RWPE1 (cell line): ENCODE data around the gene NEB.

Experiments used
- CTCF ChIA-PET: fragments of 350-600 bp; sonication (Branson Sonifier 250); formaldehyde crosslinking; extraction: SDS; loops from one replicate; lab custom pipeline; 2021; lab: Yijun Ruan, JAX
- POLR2A ChIA-PET: fragments of 400-600 bp; formaldehyde crosslinking; extraction: SDS; loops from one replicate; lab custom pipeline; 2020; ENCODE audit warnings: antibody characterized with exemption; ENCODE audit not compliant: low non-redundant PET; lab: Yijun Ruan, JAX
- DNase-seq: peaks from one replicate; pipeline ENCODE4 v3.0.0; 2012; ENCODE audit warnings: low spot score
- H3K27ac ChIP-seq: fragments of 450-650 bp; 2 replicates; pipeline ENCODE4 v1.5.1; 2017
- TF ChIP-seq, protein P1 (sequence below): fragments of 450-650 bp; conservative IDR thresholded peaks from 2 replicates; pipeline ENCODE4 v1.5.1; 2017; ENCODE audit warnings: low read depth, mild to moderate bottlenecking

The NEB gene

DNA sequence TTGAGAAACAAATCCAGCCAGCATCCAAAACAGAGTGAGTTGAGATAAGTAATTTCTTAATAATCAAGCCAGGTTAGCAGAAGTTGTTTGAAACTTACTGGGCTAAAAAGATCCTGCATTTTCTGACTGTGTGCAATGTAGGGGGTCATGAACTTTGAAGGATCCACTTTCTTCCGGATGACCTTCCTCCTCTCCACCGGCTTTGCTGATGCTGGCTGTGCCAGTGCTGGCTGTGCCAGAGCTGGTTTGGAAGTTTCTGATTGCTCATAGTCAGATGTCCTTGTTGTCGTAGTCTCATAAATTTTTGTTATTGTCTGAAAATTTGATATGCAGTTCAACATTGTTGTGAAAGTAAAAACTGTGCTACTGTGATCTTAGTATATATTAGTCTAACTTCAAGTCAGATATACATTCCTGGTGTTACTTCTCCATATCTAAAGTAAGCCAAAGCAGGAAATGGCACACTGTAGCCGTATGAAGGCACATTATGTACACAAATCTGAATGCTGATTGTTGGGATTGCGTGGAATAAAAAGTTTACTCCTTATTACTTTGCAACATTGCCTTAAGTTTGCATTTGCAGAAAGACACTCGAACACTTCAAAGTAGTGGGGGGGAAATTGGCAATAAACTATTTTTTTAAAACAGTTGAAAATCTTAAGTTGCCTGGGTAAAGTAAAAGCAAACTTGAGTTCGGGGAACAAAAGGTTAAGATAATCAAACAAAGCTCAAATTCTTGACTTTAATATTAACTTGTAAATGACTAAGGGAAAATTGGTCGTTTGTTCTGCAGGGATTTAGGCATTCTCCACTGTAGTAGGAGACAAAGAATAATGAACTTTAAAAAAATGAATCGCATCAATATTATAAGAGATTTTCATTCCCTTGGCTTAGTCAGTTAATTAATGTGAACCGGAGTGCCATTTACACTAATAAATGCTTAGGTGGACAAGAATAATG, 6.4 kb downstream of the NEB start:
- CTCF ChIA-PET: interaction anchor here (0.6 kb wide), 1 partner anchor 284 kb away, joined by 7 read pairs; no protein-coding TSS in a partner anchor
- TF ChIP-seq, protein P1, sequence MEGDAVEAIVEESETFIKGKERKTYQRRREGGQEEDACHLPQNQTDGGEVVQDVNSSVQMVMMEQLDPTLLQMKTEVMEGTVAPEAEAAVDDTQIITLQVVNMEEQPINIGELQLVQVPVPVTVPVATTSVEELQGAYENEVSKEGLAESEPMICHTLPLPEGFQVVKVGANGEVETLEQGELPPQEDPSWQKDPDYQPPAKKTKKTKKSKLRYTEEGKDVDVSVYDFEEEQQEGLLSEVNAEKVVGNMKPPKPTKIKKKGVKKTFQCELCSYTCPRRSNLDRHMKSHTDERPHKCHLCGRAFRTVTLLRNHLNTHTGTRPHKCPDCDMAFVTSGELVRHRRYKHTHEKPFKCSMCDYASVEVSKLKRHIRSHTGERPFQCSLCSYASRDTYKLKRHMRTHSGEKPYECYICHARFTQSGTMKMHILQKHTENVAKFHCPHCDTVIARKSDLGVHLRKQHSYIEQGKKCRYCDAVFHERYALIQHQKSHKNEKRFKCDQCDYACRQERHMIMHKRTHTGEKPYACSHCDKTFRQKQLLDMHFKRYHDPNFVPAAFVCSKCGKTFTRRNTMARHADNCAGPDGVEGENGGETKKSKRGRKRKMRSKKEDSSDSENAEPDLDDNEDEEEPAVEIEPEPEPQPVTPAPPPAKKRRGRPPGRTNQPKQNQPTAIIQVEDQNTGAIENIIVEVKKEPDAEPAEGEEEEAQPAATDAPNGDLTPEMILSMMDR: no peak
- POLR2A ChIA-PET: no interaction called here
- no peak for DNase-seq
- H3K27ac ChIP-seq: no peak overlapping the region

DNA sequence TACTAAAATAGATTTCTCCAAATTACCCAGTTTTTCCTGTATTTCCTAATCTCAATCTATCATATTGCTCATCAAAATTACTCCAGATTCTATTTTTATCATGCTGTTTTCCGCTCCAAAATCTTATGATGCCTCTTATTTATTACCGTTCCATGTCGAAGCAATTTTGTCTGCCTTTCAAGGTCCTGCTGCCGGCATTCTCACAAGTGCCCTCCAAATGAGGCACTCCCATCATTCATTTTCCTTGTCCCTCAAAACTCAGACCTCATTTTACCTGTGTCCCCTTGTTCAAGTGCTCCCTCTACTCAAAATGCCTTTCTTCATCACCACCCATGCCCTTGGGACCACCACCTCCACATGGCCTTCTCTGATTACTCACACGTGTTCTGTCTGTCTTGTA, 13.1 kb downstream of the NEB start:
- no peak for DNase-seq
- POLR2A ChIA-PET: no interaction called here
- CTCF ChIA-PET: no interaction called here
- TF ChIP-seq, protein P1: no peak
- H3K27ac ChIP-seq: no peak overlapping the region

DNA sequence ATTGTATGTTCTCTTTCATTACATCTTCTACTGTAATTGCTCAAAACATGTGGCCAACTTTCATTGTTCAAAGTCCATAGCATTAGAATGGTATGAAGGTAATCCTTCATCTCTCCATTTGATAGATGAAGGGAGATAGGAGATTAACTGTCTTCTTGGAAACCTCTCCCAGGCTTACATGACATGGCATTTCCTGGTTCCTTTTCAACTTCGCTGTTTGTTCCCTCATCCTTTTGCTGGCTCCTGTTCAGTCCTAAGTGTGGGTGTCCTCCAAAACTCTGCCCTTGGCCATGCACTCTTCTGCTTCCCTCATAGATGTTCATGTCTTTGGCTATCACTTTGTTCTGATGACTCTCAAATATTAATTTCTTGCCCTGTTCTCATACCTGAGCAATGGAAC, 13.8 kb downstream of the NEB start:
- no peak for DNase-seq
- CTCF ChIA-PET: no interaction called here
- H3K27ac ChIP-seq: no peak overlapping the region
- TF ChIP-seq, protein P1: no peak
- POLR2A ChIA-PET: no interaction called here

DNA sequence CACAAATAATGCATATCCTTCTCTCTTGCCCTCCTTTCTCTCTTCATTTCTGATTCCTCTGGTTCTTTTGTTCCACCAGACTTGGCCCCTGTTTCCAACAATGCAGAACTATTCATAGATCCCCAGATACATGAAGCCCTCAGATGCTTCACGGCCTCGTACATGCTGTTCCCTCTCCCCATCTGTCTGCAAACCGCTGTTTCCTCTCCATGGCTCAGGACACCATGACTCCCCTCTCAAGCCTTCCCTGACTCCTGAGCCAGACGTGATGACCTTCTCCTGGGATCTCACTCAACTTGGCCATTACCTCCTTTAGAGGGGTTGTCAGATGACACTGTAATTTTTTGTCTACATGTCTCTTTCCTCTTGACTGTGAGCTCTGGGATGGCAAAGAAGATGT, 15.5 kb downstream of the NEB start:
- no peak for DNase-seq
- H3K27ac ChIP-seq: no peak overlapping the region
- POLR2A ChIA-PET: no interaction called here
- TF ChIP-seq, protein P1: no peak
- CTCF ChIA-PET: no interaction called here

DNA sequence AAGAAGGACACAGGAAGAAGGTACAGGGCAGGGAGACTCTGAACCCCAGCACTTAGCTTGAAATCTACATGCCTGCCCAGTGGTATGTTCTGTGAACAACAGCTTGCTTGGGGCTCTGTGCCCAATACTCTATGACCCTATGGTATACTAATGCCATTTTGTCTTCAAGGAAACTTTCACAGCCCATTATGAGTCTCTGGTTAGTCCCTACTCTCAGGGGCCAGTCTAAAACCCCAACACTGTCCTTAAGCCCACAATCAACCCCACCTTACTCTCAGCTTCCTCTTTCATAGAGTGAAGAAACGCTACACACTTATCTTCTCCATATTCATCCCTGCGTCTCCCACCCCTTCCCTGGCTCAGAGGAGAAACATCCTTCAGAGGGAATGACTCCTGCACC, 16.0 kb downstream of the NEB start:
- ChIA-PET POLR2A (no interaction called here), CTCF (no interaction called here)
- TF ChIP-seq, protein P1: no peak
- DNase-seq: no peak
- H3K27ac ChIP-seq: no peak overlapping the region

DNA sequence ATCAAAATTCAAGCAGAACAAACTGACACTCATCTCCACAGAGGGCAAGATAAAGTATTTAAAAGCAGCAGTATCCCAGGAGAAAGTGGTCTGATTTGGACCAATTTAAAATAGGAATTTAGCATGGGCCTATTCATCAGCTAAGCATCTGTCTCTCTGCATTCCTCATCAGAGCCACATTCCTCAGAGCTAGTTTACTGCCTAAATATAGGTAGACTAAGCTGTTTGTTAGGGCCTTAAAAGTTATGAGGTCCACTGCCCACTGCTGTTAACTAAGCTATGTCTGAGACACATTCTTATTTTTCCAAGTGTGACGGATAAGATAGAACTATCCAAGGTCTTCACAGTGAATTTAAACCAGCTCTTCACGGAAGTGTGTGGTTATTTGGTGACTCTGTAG, 17.6 kb downstream of the NEB start:
- CTCF ChIA-PET: no interaction called here
- POLR2A ChIA-PET: no interaction called here
- TF ChIP-seq, protein P1: no peak
- H3K27ac ChIP-seq: no peak overlapping the region
- no peak for DNase-seq
